HepG2 (cell line): ENCODE data around the gene DSE. TPM values are rescaled to one million over a fixed set of nuclear protein-coding genes. Genes with fewer than 3 reads are reported as not detected.

ENCODE experiments used
- ATAC-seq: fragments of 200-7000 bp; cut with Tn5 transposase; 3 replicates; pipeline ENCODE4 v1.9.1; 2020; ENCODE audit warnings: mild to moderate bottlenecking, moderate library complexity
- BruUV-seq: library from RNA; stranded (reverse); fragments of 400-500 nt; replicated peaks from 2 replicates; lab custom pipeline; 2021; lab: Mats Ljungman, UMichigan
- CTCF ChIA-PET: fragments of 300-600 bp; formaldehyde crosslinking; extraction: SDS; loops from one replicate; lab custom pipeline; 2021; ENCODE audit warnings: low total read pairs, inconsistent platforms, low intra/inter-chr PET ratio; lab: Yijun Ruan, JAX
- POLR2A ChIA-PET: fragments of 350-600 bp; sonication (Branson Sonifier 250); formaldehyde crosslinking; loops from one replicate; lab custom pipeline; 2020; ENCODE audit warnings: antibody characterized with exemption, inconsistent platforms; lab: Yijun Ruan, JAX
- DNase-seq: peaks from one replicate; pipeline ENCODE4 v3.0.0-alpha.2; 2015; ENCODE audit warnings: low spot score
- FAIRE-seq: peaks from 3 replicates; lab custom pipeline; 2011; peaks lifted over from hg19 to GRCh38; lab: Jason Lieb, UNC
- H2AFZ ChIP-seq: one replicate; pipeline ENCODE4 v1.6.1; 2011; ENCODE audit warnings: low read length, inconsistent platforms
- H3K27ac ChIP-seq: fragments of 300-600 bp; 3 replicates; pipeline ENCODE4 v1.8.0; 2011; ENCODE audit warnings: mixed run types, mild to moderate bottlenecking, mixed read lengths, low read length, inconsistent platforms; ENCODE audit not compliant: insufficient read depth; ENCODE audit errors: extremely low read length
- H3K27me3 ChIP-seq, 2 experiments: fragments of 200-600 bp in 1 of 2; 2 replicates in 1 of 2; 3 replicates in 1 of 2; pipeline versions ENCODE4 v1.6.0 to v1.8.0; 2011; ENCODE audit warnings: low read length in 2 of 2, mild to moderate bottlenecking in 2 of 2, moderate library complexity in 2 of 2, inconsistent platforms in 1 of 2; ENCODE audit not compliant: insufficient read depth in 2 of 2, control insufficient read depth in 1 of 2
- H3K36me3 ChIP-seq, 2 experiments: fragments of 200-600 bp in 1 of 2; replicated peaks in 1 of 2; 2 replicates in 1 of 2; 3 replicates in 1 of 2; pipeline versions ENCODE4 v1.5.1 to v1.8.0; 2011; ENCODE audit warnings: low read length in 2 of 2, inconsistent platforms in 1 of 2; ENCODE audit not compliant: insufficient read depth in 2 of 2, control insufficient read depth in 1 of 2
- H3K4me1 ChIP-seq: 2 replicates; pipeline ENCODE4 v1.5.1; 2012; ENCODE audit warnings: low read length, inconsistent platforms; ENCODE audit not compliant: insufficient read depth
- H3K4me2 ChIP-seq: 2 replicates; pipeline ENCODE4 v1.6.0; 2011; ENCODE audit warnings: low read depth, low read length, inconsistent platforms
- H3K4me3 ChIP-seq, 3 experiments: fragments of 200-600 bp in 1 of 3; sonication (generic), shearing (Covaris generic) in 1 of 3; replicated peaks in 1 of 3; 2 replicates each; pipeline ENCODE4 v1.5.1; 2011 to 2016; ENCODE audit warnings: low read length in 3 of 3, inconsistent platforms in 2 of 3, low read depth in 2 of 3, mild to moderate bottlenecking in 2 of 3, control low read depth in 1 of 3, mixed read lengths in 1 of 3; ENCODE audit not compliant: insufficient read depth in 1 of 3
- H3K79me2 ChIP-seq: one replicate; pipeline ENCODE4 v1.6.1; 2011; ENCODE audit warnings: low read length, inconsistent platforms; ENCODE audit not compliant: insufficient read depth
- H3K9ac ChIP-seq: 2 replicates; pipeline ENCODE4 v1.6.0; 2011; ENCODE audit warnings: mild to moderate bottlenecking, low read depth, low read length, inconsistent platforms; ENCODE audit not compliant: insufficient read depth
- H3K9me3 ChIP-seq: 2 replicates; pipeline ENCODE4 v1.5.1; 2012; ENCODE audit warnings: mild to moderate bottlenecking, low read length
- H4K20me1 ChIP-seq: 2 replicates; pipeline ENCODE4 v1.6.0; 2011; ENCODE audit warnings: inconsistent platforms, mild to moderate bottlenecking, low read length, moderate library complexity; ENCODE audit not compliant: insufficient read depth
- ARNTL ChIP-seq: sonication (generic); formaldehyde crosslinking; IDR thresholded peaks from 2 replicates; pipeline ENCODE4 v1.4.0; 2020; ENCODE audit warnings: mild to moderate bottlenecking, missing genetic modification reagents
- FLYWCH1 ChIP-seq: sonication (generic); formaldehyde crosslinking; IDR thresholded peaks from 2 replicates; pipeline ENCODE4 v1.8.1; 2023; ENCODE audit warnings: mild to moderate bottlenecking, missing genetic modification reagents
- GATAD1 ChIP-seq: IDR thresholded peaks from 2 replicates; pipeline ENCODE4 v1.6.1; 2016; ENCODE audit warnings: missing genetic modification reagents, missing compliant biosample characterization
- JUNB ChIP-seq: sonication (generic); formaldehyde crosslinking; IDR thresholded peaks from 2 replicates; pipeline ENCODE4 v1.8.0; 2022; ENCODE audit warnings: missing genetic modification reagents, mild to moderate bottlenecking, borderline replicate concordance
- KLF13 ChIP-seq: sonication (generic); formaldehyde crosslinking; IDR thresholded peaks from 2 replicates; pipeline ENCODE4 v1.4.0; 2020; ENCODE audit warnings: mild to moderate bottlenecking, missing genetic modification reagents
- NFE2L1 ChIP-seq: sonication (generic); formaldehyde crosslinking; IDR thresholded peaks from 2 replicates; pipeline ENCODE4 v1.4.0; 2020; ENCODE audit warnings: missing genetic modification reagents, mild to moderate bottlenecking, borderline replicate concordance
- POLR2AphosphoS5 ChIP-seq: IDR thresholded peaks from 2 replicates; pipeline ENCODE4 v1.6.1; 2012; ENCODE audit warnings: low read depth, low read length
- PTBP1 ChIP-seq: fragments of 200-400 bp; formaldehyde crosslinking; IDR thresholded peaks from 2 replicates; pipeline ENCODE4 v1.6.1; 2018; ENCODE audit warnings: low read length, low read depth; ENCODE audit not compliant: poor library complexity, severe bottlenecking
- RFX3 ChIP-seq: IDR thresholded peaks from 2 replicates; pipeline ENCODE4 v1.6.1; 2016; ENCODE audit warnings: missing biosample characterization, missing genetic modification reagents
- SATB2 ChIP-seq: sonication (generic); formaldehyde crosslinking; IDR thresholded peaks from 2 replicates; pipeline ENCODE4 v1.5.0; 2020; ENCODE audit warnings: missing genetic modification reagents
- SIN3B ChIP-seq: fragments of 150-350 bp; IDR thresholded peaks from 2 replicates; pipeline ENCODE4 v1.6.1; 2014; ENCODE audit warnings: low read length
- SMARCC2 ChIP-seq: fragments of 450-650 bp; IDR thresholded peaks from 2 replicates; pipeline ENCODE4 v1.6.1; 2017; ENCODE audit warnings: antibody characterized with exemption, mild to moderate bottlenecking
- TBL1XR1 ChIP-seq: fragments of 150-350 bp; IDR thresholded peaks from 2 replicates; pipeline ENCODE4 v1.6.1; 2014; ENCODE audit warnings: borderline replicate concordance, low read length; ENCODE audit not compliant: partially characterized antibody
- ZBTB26 ChIP-seq: IDR thresholded peaks from 2 replicates; pipeline ENCODE4 v1.6.1; 2016; ENCODE audit warnings: missing compliant biosample characterization, missing genetic modification reagents, borderline replicate concordance
- ZEB1 ChIP-seq: IDR thresholded peaks from 2 replicates; pipeline ENCODE4 v1.6.1; 2012; ENCODE audit warnings: mild to moderate bottlenecking, low read depth, inconsistent platforms; ENCODE audit not compliant: insufficient replicate concordance
- ZKSCAN1 ChIP-seq: fragments of 150-350 bp; IDR thresholded peaks from 2 replicates; pipeline ENCODE4 v1.6.1; 2014; ENCODE audit warnings: low read length
- ZNF138 ChIP-seq: sonication (generic); formaldehyde crosslinking; IDR thresholded peaks from 2 replicates; pipeline ENCODE4 v1.5.0; 2020; ENCODE audit warnings: mild to moderate bottlenecking, low read depth, missing genetic modification reagents
- ZZZ3 ChIP-seq: sonication (generic); formaldehyde crosslinking; IDR thresholded peaks from 2 replicates; pipeline ENCODE4 v1.4.0; 2020; ENCODE audit warnings: missing genetic modification reagents, mild to moderate bottlenecking, borderline replicate concordance
- WGBS: methylation state at CpG from one replicate; pipeline ENCODE4 v1.1.6; 2017; ENCODE audit warnings: low lambda C conversion rate; 5-methylcytosine and 5-hydroxymethylcytosine counted together
- in situ Hi-C: cut with HindIII; loops from 2 replicates; pipeline ENCODE4 v1.10.0; 2017; ENCODE audit warnings: low pct_unique_long_range_greater_than_20kb; ENCODE audit not compliant: extremely low pct_ligation_motif_present
- intact Hi-C: fragments of 100-400 bp; cut with micrococcal nuclease; formaldehyde crosslinking; loops from one replicate; pipeline ENCODE4 v1.10.0; 2022; ENCODE audit not compliant: unreplicated experiment
- polyA plus RNA-seq, 8 experiments: library from polyadenylated mRNA; depleted of rRNA in 3 of 8; stranded (reverse) in 7 of 8; unstranded in 1 of 8; fragments of >200 nt; fragmentation: Illumina TruSeq in 4 of 8; extraction: Trizol in 4 of 8; gene quantifications; 2 replicates each; pipeline versions ENCODE4 v1.2.1 to v1.2.3, GENCODE V29; 2011 to 2016; ENCODE audit warnings: low read depth in 4 of 8, missing spikeins in 1 of 8, mixed read lengths in 1 of 8; ENCODE audit not compliant: insufficient read depth in 1 of 8
- total RNA-seq, 5 experiments: library from RNA; depleted of rRNA; stranded (reverse); fragments of >200 nt; fragmentation: Illumina TruSeq; extraction: Trizol; gene quantifications; 2 replicates each; pipeline ENCODE4 v1.2.3, GENCODE V29; 2016; ENCODE audit warnings: low read depth in 1 of 5

The DSE gene
- total and polyA plus RNA-seq, 2 of the 13 experiments (the other 11 are each of a cell fraction or from before 2014, with no cell fraction given): 2.6 to 4.6 TPM

- ChIA-PET POLR2A (no interaction called here), CTCF (no interaction called here)
These were observed 48.5 kb downstream of the DSE start for GRCh38 chr6:116419069-116419786.

More at GRCh38 chr6:116419069-116419786, 48.5 kb downstream of the DSE start:
- Histone ChIP-seq H3K36me3 (no peaks in the 10 kb centered on the region), H3K9me3 (no peaks in the 10 kb centered on the region), H3K4me2 (no peak overlapping the region), H3K9ac (no peak overlapping the region), H3K4me3 (no peak overlapping the region), H3K79me2 (no peaks in the 10 kb centered on the region), H3K27me3 (no peaks in the 10 kb centered on the region), H4K20me1 (no peaks in the 10 kb centered on the region), H3K27ac (no peak overlapping the region), H2AFZ (no peak overlapping the region), H3K4me1 (peaks cover 7% of the 10 kb centered on the region)
- WGBS: 7% methylated on average over 2 of the region's 2 CpGs
- no peak for TF ChIP-seq ZNF138
- TF ChIP-seq ZEB1: no peak
- no peak for TF ChIP-seq ARNTL (CRISPR knock-in tag)
- TF ChIP-seq POLR2AphosphoS5: no peak
- no peak for TF ChIP-seq FLYWCH1 (CRISPR knock-in tag)
- TF ChIP-seq RFX3 (CRISPR knock-in tag): no peak
- no peak for TF ChIP-seq ZKSCAN1
- no peak for TF ChIP-seq PTBP1
- TF ChIP-seq SIN3B: no peak
- TF ChIP-seq ZZZ3 (CRISPR knock-in tag): no peak
- TF ChIP-seq ZBTB26 (CRISPR knock-in tag): no peak
- no peak for TF ChIP-seq SMARCC2
- no peak for TF ChIP-seq GATAD1 (CRISPR knock-in tag)
- no peak for TF ChIP-seq TBL1XR1
- TF ChIP-seq KLF13 (CRISPR knock-in tag): no peak
- TF ChIP-seq NFE2L1 (CRISPR knock-in tag): no peak
- no peak for TF ChIP-seq SATB2 (CRISPR knock-in tag)
- no peak for TF ChIP-seq JUNB (CRISPR knock-in tag)
- FAIRE-seq: no peak
- no peak for ATAC-seq
- DNase-seq: no peak
- in situ Hi-C loops (no loop called here), intact Hi-C loops (no loop called here)
- BruUV-seq: no TSS peak
